ENCODE data around the gene PJVK.
A peak's percentile ranks its signal among the peaks of the same experiment; 100 is the strongest.
"Not testable (repeated sequence)": the region's sequence is repeated elsewhere in the genome, so short reads cannot be mapped to it uniquely, and the experiment has no call there.

The PJVK gene, protein sequence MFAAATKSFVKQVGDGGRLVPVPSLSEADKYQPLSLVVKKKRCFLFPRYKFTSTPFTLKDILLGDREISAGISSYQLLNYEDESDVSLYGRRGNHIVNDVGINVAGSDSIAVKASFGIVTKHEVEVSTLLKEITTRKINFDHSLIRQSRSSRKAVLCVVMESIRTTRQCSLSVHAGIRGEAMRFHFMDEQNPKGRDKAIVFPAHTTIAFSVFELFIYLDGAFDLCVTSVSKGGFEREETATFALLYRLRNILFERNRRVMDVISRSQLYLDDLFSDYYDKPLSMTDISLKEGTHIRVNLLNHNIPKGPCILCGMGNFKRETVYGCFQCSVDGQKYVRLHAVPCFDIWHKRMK

DNA sequence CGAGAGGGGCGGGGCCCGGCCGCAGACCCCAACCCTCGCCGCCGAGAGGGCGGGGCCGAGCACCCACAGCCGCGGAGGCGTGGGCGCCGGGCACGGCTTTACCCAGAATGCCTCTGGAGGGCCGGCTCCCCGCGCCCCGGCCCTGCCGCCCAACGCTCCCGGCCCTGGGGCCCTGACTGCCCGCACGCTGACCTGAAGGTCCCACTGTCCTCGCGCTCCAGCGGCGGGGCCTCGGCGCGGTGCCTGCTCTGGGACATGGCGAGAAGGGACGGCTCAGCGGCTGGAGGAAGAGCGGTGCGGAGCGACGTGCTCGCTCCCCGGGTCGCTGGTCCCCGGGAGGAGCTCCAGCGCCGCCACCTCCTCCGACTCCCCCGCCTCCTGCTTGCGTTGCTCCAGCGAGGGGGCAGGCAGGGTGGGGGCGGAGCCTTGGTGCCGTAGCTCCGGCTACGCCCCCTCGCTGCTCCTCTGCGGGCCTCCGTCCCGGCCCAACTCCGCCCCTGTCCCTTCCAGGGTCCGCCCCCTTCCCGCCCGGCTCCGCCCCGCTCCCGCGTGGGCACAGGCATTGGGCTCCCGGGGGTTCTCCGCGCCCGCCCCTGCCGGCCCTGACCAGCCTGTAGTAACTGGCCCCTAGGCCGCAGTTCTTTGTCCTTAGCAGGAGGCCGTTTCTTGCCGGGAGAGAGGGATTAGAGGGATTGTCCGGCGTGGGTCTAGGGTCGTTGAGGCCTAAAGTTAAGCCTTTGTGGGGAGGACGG is at the start of gene PJVK, which contains the start of gene PRKRA:
Gene PJVK (plus strand): TSS at position 605 of the 752 bp plus-strand sequence. CDS start 2,032 bp downstream, outside the sequence.
Gene PRKRA (minus strand): TSS at position 402 of the 752 bp plus-strand sequence. CDS start 145 bp downstream, at position 257.
- DNase-seq: peak; percentile 99

DNA sequence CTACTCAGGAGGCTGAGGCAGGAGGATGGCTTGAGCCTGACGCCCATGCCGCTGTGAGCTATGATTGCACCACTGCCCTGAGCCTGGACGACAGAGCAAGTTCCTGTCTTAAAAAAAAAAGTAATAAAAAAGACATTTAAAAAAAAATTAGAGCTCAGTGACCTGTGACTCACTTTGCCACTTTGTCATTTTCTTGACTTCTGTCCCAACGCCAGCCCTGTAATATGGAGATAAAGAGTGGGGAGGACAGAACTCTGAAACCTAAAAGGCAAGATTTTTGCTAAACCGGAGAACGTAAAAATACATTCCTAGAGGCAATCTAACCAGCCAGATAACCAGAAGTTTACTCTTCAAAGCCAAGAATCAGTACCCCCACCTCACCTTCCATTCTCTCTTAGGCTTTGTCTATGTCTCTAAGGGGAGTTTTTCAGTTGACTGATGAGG is 49.2 kb upstream of the PJVK start:
- no peak for DNase-seq

DNA sequence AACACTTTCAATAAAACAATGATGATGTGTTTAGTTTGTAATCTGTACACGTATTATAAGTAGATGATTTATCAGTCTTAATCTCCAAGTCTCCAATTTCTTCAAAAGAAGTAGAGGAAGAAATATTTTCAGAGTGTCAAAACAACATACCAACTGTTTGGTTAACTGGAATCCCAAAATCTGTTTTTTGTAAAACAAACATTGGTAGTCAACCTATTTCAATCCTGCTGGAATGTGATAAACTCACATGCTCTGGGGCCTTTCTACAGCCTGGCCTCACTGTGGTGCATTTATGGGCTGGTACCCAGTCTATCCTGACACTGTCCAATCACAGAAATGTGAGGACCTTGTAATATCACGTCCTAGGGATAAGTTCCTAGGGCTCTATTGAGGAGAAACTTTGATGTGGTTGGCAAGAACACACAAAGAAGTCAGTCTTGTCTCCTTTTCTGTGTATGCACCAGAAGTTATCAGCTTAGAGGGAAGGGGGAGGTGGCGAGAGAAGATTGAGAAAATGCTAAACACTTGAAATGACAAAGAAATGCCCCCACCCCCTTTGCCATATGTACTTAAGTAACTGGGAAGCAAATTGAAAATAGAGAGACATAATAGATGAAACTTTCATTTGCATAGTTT is 47.4 kb upstream of the PJVK start:
- DNase-seq: no peak

DNA sequence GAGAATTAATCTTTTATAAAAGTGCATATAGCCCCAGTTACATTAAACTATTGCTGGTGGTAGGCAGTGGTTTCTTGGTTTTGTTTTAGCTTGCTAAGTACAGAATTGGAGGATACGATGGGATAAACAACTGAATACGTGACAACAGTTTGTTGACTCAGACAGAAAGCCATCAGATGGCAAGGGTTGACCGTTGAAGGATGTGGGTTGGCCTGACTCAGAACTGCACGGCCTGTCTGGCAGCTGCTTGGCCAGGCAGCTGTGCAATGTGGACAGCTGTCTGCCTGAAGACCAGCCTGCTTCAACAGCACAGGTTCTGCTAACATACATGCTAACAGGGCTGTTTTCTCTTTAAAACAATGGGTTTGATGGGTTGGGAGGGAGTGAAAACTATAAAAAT is 46.8 kb upstream of the PJVK start:
- peak; percentile 75 for DNase-seq

DNA sequence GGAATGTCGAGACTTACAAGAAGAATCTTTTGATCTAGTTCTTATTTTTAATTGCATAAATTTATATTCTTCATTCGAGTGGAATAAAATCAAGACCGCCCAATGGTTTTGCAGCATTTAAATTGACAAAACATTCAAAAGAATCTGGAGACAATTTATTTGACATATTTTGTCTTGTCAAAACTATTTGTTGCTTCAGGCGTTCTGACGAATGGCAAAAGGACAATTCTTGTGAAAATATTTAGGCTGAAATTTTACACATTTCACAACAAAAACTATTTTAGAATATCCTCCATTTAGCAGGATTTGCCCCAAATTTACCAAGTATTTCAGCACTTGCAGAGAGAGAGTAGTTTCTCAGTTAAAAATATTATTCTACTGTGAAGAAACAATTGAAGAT is 41.9 kb upstream of the PJVK start:
- no peak for DNase-seq

DNA sequence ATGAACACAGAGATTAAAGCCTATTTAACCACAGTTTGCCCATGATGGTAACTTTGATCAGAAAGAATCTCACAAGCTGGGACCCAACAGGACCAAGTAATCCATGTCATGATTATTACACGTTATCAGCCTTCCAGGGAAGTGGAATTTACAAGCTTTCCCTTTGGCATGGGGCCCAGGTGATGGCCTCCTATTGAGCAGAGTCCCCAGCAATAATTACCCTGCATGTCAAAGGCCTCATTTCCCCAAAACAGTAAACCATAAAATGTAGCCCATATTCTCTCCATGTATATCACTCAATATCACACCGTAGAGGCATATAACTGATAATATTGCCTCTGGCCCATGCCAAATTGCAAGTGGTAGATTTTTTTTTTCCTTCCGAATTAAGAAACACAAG is 39.1 kb upstream of the PJVK start:
- no peak for DNase-seq

DNA sequence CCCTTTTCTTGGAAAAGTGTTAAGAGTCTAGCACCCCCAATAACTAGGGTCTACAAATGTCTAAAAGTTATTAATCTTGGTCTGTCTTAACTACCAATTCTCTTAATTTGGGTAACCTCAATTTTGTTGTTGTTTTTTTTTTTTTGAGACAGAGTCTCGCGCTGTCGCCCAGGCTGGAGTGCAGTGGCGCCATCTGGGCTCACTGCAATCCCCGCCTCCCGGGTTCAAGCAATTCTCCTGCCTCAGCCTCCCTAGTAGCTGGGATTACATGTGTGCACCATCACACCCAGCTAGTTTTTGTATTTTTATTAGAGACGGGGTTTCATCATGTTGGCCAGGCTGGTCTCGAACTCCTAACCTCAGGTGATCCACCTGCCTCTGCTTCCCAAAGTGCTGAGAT is 38.7 kb upstream of the PJVK start:
- DNase-seq: not testable (repeated sequence)

DNA sequence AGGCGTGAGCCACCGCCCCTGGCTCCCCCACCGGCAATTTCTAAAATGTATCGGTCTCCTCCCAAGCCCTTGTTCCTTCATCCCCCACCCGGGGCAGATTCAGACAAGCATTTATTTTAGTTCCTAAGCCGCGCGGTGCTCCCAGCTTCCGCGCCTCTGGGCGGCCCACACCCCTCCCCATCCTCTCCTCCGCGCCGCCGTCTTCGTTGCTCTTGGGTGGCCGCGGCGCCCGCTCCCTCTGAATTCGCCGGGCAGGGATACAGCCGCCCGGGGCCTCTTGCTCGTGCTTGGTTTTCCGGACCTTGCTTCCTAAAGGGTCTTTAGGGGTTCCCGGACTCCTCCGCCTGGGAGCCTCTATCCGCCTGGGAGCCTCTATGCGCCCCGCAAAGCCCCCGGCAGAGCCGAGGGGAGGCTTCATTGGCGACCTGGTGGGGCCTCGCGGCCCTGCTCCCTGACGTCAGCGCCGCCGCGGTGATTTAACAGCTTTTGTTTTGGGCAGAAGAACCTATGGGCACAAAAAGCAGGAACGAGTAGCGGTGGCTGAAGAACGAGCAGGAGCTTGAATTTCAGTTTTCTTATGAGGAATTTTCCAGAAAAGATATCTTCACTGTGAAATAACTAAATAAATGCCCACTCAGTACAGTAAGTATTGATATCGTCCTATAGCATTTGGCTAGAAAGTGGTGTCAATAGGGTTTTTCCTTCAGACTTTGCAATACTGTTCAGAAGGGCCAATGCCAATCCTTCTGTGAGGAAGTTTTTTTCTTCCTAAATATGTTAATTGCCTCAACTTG is 37.5 kb upstream of the PJVK start:
- peak; percentile 84 for DNase-seq

DNA sequence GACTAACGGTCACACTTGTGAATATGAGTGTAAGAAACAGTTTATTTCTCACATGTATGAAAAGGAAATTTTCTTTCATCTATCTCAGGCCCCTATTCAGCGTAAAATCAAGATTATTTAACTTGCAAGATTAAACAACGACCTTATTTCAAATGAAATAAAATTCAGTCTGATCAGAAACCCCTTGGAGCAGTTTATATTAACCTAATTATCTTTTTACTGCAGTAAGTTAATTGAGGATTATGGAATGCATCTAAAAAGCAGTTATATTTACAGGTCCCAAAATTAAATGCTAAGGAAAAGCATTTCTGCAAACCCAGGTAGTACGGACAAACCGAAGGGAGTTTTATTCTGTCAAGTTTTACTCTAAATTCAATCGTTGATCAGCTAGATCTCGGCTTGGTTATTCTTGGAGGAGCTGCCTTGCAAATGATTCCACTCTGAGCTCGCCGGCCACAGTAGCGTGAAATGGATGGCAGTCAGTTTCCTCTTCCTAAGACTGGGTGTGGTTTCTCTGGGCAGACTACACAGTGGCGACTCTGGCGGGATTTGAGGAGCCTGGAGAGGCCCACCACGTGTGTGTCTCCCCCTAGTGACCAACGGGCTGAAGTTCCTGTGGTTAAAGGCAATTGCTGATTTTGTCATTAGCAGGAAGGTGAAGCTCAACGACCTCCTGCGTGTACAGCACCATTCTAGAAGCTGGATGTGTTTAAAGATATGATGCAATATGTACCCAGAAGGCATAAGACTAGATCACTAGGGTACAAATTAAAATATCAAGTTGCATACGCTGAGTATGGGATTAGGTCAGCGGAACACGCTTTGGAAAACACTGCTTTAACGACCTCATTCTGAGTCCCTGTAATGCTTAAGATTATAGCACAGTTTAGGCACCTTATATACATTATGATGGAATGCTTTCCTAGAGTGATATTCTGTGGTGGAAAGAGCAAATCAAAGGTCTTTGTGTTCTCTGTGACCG is 36.6 kb upstream of the PJVK start:
- peak; percentile 93 for DNase-seq

DNA sequence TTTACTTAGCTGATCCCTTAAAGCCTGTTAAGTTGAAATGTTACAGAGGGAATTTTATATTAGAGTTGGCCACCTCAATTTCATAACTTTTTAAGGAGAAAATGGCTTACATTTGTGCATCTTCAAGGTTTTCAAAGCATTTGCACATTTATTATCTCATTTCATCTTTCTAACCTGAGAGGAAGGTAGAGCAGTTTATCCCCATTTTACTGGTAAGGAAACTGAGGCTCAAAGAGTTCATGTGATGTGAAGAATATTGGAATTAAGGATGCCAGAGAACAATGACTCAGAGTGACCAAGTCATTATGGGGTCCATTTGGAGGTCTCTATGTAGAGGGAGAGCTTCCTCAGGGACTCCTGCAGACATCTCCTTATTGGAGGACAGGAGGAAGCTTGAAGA is 35.2 kb upstream of the PJVK start:
- no peak for DNase-seq

DNA sequence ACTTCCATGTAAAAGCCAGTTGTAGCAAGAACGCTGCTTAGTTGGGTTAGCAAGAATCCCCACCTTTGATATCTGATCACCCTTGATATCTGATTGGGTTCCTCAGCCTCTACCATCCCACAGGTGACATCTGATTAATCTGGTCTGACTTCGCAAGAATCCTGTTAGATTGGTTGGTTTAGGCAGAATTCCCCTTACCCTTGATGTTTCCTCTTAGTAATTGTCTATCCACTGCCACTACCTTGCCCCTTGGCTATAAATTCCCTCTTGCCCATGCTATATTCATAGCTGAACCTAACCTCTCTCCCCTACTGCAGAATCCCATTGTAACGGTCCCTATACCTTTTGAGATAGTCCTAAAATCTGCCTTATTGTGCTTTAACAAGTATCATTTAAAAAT is 33.3 kb upstream of the PJVK start:
- no peak for DNase-seq

DNA sequence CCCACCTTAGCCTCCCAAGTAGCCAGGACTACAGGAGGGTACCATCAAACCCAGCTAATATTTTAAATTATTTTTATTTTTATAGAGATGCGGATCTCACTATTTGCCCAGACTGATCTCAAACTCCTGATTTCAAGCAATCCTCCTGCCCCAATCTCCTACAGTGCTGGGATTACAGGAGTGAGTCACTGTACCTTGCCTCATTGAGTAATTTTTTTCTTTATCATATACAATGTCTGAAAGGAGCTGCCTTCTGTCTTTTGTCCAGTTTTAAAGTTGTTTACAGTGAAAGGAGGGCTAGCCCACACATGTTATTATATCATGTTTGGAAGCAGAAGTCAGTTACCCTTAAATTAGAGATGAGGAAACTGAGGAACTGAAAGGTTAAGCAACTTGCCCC is 32.8 kb upstream of the PJVK start:
- DNase-seq: no peak

DNA sequence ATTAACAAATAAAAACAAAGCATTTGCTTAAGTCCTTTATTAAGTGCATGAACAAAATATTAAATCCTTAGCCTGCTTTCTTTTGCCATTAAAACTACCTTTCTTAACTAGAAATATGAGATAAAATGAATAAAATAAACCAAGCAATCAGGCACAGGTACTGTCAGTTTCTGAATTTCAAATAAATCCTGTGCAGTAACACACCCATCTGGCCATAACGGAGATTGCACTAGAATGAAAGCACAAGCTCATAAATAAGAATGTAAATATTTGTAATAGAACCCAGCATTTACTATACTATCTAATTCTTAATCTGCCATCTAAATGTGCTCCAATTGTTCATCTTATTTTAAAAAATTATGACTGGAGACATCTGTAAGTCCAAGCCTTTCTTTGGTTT is 32.1 kb upstream of the PJVK start:
- DNase-seq: no peak

DNA sequence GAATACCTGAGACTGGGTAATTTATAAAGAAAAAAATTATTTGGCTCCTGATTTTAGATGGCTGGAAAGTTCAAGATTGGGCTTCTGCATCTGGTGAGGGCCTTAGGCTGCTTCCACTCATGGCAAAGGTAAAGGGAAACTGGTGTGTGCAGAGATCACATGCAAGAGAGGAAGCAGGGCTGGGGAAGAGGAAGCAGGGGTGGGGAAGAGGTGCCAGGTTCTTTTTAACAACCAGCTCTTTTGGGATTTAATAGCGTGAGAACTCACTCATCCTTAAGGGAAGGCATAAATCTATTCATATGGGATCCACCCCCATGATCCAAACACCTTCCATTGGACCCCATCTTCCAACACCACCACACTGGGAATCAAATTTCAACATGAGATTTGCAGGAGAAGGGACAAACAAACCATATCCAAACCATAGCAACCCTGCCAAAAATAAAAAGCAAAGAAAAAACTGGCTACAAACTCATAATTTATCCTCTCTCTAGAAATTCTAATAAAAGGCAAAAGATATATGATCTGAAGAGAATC is 30.6 kb upstream of the PJVK start:
- no peak for DNase-seq

DNA sequence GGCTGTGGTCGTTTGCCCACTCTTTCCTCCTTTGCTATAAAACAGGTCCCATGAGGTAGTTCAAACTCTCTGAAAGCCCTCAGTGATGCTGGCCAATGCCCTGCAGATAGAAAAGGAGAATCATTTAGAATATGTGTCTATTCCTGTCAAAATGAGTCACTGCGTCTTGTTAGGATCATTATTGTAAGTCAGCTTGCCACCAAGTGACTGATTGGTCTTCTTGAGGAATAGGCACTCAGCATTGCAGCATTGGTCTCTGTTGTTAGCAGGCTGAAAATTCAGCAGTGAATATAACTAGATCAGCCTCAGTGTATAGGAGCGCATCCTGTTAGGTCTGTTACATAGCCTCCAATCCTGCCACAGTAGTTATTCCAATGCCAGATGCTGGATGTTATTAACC is 29.1 kb upstream of the PJVK start:
- no peak for DNase-seq

DNA sequence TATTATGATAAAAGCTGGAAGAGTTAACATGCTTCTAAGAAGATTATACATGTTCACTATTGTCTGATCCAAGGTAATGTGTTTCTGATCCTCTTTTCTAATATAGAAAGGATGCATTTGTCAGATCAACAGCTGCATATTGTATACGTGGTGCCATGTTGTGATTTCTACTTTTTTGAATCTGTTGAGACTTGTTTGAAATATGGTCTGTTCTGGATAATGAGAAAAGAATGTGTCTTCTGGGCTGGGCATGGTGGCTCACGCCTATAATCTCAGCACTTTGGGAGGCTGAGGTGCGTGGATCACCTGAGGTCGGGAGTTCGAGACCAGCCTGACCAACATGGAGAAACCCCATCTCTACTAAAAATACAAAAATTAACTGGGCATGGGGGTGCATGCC is 27.4 kb upstream of the PJVK start:
- DNase-seq: not testable (repeated sequence)

DNA sequence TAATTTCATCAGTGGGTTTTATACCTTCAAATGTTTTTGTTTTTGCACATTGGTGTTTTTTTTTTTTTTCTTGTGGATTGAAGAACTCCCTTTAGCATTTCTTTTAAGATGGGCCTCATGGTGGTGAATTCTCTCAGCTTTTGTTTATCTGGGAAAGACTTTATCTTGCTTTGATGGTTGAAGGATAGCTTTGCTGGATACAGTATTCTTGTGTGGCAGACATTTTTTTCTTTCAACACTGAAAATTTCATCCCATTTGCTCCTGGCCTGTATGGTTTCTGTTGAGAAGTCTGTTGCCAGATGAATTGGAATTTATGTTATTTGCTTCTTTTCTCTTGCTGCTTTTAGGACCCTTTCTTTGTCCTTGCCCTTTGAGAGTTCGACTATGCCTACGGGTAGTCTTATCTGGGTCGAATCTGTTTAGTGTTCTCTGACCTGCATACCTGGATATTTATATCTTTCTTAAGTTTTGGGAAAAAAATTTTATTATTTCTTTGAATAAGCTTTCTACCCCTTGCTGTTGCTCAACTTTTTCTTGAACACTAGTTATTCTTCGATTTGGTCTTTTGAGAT is 25.8 kb upstream of the PJVK start:
- DNase-seq: no peak

DNA sequence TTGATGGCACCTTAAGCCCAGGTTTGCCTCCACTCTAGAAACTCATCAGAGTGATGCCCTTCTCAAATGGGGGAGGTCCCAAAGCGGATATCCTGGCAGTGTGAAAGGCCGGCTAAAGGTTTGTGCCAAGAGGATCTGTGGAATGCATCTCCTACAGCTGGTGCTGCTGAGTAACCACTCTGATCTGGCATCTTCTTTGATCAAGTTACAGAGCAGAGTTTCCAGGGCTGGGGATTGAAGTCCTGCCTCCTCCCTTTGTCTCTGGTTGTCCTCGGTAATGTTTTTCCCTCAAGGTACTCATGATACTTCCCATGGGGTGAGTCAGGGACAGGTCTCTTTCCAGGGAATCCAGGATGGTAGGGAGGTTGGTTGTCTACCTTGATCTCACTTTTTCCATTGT is 24.8 kb upstream of the PJVK start:
- no peak for DNase-seq

DNA sequence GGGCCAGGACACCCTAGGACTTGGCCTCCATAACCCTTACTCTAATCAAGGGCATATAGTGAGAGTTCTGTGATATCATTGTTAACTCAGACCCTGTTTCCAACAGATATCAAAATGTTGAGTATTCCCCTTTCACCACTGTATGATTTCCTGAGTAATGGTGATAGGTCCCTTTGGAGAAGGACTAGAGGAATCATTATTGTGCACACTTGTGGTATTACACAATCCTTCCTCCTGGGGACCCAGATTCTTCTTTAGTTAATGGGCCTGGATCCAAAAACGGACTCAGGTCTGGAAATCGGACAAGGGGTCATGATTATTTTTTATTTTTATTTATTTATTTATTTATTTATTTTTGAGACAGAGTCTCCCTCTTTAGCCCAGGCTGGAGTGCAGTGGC is 23.7 kb upstream of the PJVK start:
- DNase-seq: no peak

DNA sequence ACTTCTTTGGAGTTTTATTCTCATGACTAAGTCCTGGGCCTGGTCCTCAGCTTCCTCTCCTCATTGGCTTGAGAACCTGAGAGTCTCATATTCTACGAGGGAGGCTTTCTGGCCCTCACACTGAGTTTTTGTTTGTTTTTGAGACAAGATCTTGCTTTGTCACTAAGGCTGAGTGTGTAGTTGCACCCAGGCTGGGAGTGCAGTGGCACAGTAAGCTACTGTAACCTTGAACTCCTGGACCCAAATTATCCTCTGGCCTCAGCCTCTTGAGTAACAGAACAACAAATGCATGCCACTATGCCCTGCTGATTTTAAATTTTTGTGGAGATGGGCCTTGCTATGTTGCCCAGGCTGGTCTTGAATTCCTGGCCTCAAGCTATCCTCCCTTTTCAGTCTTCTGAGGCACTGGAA is 22.8 kb upstream of the PJVK start:
- DNase-seq: no peak

DNA sequence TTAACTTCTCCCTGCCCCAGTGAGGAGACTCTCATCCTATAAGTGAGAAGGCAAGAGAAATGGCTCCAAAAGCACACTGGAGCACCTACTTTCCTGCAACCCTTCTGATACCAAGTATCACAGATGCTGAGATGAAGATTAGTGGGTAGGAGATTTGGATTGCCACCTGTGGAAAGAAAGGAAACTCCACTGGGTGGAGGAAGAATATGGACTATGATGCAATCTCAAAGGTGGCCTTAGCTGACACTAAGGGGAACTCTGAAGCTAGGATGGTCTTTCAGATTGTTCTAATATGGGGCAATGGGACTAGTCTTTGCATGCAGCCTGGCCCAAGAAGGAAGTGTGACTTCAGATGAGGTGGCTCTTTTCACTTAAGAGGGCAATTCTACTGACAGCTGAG is 21.8 kb upstream of the PJVK start:
- no peak for DNase-seq

Measured in right hindlimb (tissue), 1 donor.